Tibial nerve (tissue), 4 donors: ENCODE data around the gene ASTL.

Experiments used
- EP300 ChIP-seq, 2 donors: sonication (generic); formaldehyde crosslinking; IDR thresholded peaks; one replicate each; pipeline ENCODE4 v1.6.1; 2017; ENCODE audit warnings: antibody characterized with exemption in 2 of 2, mild to moderate bottlenecking in 1 of 2
- POLR2A ChIP-seq, 2 donors: fragments of 450-650 bp; IDR thresholded peaks; one replicate each; pipeline ENCODE4 v1.6.1; 2017; ENCODE audit warnings: antibody characterized with exemption in 2 of 2, mild to moderate bottlenecking in 2 of 2, moderate library complexity in 2 of 2
- TF ChIP-seq, protein P1 (sequence below), 5 experiments: fragments of 200-600 bp in 3 of 5; fragments of 450-650 bp in 2 of 5; sonication (generic) in 3 of 5; IDR thresholded peaks; one replicate each; pipeline ENCODE4 v1.5.1; 2016 to 2019; ENCODE audit warnings: antibody characterized with exemption in 5 of 5, mild to moderate bottlenecking in 3 of 5, moderate library complexity in 2 of 5

DNA sequence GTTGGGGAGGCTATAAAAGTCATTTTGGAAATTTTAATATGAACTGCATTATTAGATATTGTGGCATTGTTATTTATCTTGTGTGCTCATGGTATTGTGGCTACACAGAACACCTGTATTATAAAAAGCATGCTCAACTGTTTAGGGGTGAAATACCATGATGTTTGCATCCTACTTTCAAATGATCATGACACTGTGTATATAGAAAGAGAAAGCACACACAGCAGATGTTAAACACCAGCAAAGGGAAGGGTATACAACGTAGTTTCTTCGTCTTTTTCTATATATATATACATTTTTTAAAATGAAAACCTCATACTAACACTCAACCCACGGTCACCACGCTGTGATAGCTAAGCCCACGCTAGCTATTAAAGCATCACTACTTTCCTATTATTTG lies 43.2 kb upstream of the ASTL start:
- TF ChIP-seq POLR2A (IDR thresholded peaks at IDR 0.05), result no peak
- TF ChIP-seq, protein P1, sequence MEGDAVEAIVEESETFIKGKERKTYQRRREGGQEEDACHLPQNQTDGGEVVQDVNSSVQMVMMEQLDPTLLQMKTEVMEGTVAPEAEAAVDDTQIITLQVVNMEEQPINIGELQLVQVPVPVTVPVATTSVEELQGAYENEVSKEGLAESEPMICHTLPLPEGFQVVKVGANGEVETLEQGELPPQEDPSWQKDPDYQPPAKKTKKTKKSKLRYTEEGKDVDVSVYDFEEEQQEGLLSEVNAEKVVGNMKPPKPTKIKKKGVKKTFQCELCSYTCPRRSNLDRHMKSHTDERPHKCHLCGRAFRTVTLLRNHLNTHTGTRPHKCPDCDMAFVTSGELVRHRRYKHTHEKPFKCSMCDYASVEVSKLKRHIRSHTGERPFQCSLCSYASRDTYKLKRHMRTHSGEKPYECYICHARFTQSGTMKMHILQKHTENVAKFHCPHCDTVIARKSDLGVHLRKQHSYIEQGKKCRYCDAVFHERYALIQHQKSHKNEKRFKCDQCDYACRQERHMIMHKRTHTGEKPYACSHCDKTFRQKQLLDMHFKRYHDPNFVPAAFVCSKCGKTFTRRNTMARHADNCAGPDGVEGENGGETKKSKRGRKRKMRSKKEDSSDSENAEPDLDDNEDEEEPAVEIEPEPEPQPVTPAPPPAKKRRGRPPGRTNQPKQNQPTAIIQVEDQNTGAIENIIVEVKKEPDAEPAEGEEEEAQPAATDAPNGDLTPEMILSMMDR (IDR thresholded peaks at IDR 0.05), result no peak
- no peak for TF ChIP-seq EP300 (IDR thresholded peaks at IDR 0.05)
